ENCODE data around the gene GCSAM. TPM values are rescaled to one million over a fixed set of nuclear protein-coding genes. Genes with fewer than 3 reads are reported as not detected.

Gene GCSAM, protein sequence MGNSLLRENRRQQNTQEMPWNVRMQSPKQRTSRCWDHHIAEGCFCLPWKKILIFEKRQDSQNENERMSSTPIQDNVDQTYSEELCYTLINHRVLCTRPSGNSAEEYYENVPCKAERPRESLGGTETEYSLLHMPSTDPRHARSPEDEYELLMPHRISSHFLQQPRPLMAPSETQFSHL
- total RNA-seq (2021), result not detected in 2 replicates
- long read RNA-seq, result 0 reads

GRCh38 chr3:112132975-112133448, at the start of gene GCSAM:
TSS of gene GCSAM (minus strand) at chr3:112133248. CDS start at chr3:112133120, 128 bp downstream.
- H4K20me1 ChIP-seq (ENCODE audit: control insufficient read depth, insufficient read depth, insufficient read length), result no peaks in the 10 kb centered on the region
- no peaks in the 10 kb centered on the region for H3K23me2 ChIP-seq (ENCODE audit: insufficient read length, low read depth, low read length, poor library complexity, severe bottlenecking)
- Mint-ChIP-seq H3K4me3 (no peak within 1 kb of the TSS), H3K36me3 (ENCODE audit: insufficient read depth in 1 of 3, low read depth in 3 of 3) (no peaks in the 10 kb centered on the region; a peak in 1 of 7 replicates), H3K27ac (peak within 1 kb of the TSS in 1 of 3 experiments; percentile 7; a peak in 1 of 7 replicates), H3K4me1 (peaks cover 35 to 50% of the 10 kb centered on the region in 2 experiments), H3K27me3 (ENCODE audit: low read depth) (no peaks in the 10 kb centered on the region), H3K9me3 (no peaks in the 10 kb centered on the region)
- no peaks in the 10 kb centered on the region for H3K79me1 ChIP-seq (ENCODE audit: insufficient read depth, low read depth, low read length, poor library complexity, severe bottlenecking)
- H3K4ac ChIP-seq (ENCODE audit: low read depth, low read length), result no peak within 1 kb of the TSS
- H2BK20ac ChIP-seq (ENCODE audit: low read depth, low read length, poor library complexity, severe bottlenecking), result no peak within 1 kb of the TSS
- H3K4me1 ChIP-seq (ENCODE audit: insufficient read depth, low read length), result 0 out of 2 replicates have a peak, but pooled peaks cover 2% of the 10 kb centered on the region
- no peak within 1 kb of the TSS for H2BK12ac ChIP-seq (ENCODE audit: insufficient read length, low read depth, low read length)
- H2BK15ac ChIP-seq (ENCODE audit: low read depth, low read length), result no peak within 1 kb of the TSS
- H3K79me2 ChIP-seq (ENCODE audit: insufficient read depth, low read length), result no peaks in the 10 kb centered on the region
- H3K23ac ChIP-seq (ENCODE audit: insufficient read length, low read depth, low read length), result peak within 1 kb of the TSS; percentile 41
- no peak within 1 kb of the TSS for H4K91ac ChIP-seq (ENCODE audit: insufficient read length, low read depth, low read length)
- no peak for DNase-seq
- H2BK5ac ChIP-seq (ENCODE audit: insufficient read length, low read length), result no peak within 1 kb of the TSS
- no peak within 1 kb of the TSS for H3K27ac ChIP-seq (ENCODE audit: insufficient read length, low read depth, low read length)
- no peak within 1 kb of the TSS for H3K4me2 ChIP-seq (ENCODE audit: insufficient read depth, insufficient read length, low read length)
- H2AK5ac ChIP-seq (ENCODE audit: insufficient read length, low read length), result no peak within 1 kb of the TSS
- TF ChIP-seq, protein P1, sequence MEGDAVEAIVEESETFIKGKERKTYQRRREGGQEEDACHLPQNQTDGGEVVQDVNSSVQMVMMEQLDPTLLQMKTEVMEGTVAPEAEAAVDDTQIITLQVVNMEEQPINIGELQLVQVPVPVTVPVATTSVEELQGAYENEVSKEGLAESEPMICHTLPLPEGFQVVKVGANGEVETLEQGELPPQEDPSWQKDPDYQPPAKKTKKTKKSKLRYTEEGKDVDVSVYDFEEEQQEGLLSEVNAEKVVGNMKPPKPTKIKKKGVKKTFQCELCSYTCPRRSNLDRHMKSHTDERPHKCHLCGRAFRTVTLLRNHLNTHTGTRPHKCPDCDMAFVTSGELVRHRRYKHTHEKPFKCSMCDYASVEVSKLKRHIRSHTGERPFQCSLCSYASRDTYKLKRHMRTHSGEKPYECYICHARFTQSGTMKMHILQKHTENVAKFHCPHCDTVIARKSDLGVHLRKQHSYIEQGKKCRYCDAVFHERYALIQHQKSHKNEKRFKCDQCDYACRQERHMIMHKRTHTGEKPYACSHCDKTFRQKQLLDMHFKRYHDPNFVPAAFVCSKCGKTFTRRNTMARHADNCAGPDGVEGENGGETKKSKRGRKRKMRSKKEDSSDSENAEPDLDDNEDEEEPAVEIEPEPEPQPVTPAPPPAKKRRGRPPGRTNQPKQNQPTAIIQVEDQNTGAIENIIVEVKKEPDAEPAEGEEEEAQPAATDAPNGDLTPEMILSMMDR (conservative IDR thresholded peaks at IDR 0.05), result no peak
- no peak within 1 kb of the TSS for H3K9ac ChIP-seq (ENCODE audit: extremely low read depth, insufficient read length, low read length)
- H2BK120ac ChIP-seq (ENCODE audit: low read depth, low read length, poor library complexity, severe bottlenecking), result no peak within 1 kb of the TSS
- H4K5ac ChIP-seq (ENCODE audit: insufficient read length, low read depth, low read length), result no peak within 1 kb of the TSS
- no CpG with 5 or more reads among the region's 5 CpGs for WGBS (ENCODE audit: extremely low coverage, insufficient read length, low lambda C conversion rate)
- H3K14ac ChIP-seq (ENCODE audit: insufficient read depth, low read length), result no peak within 1 kb of the TSS; the same call in 1 of the 2 replicates
- H2AFZ ChIP-seq (ENCODE audit: low read length), result no peak within 1 kb of the TSS
- no peaks in the 10 kb centered on the region for H3K27me3 ChIP-seq (ENCODE audit: insufficient read depth, low read length)
- no peaks in the 10 kb centered on the region for H3K9me3 ChIP-seq (ENCODE audit: control insufficient read depth, low read depth, low read length)
- no peak within 1 kb of the TSS for H3T11ph ChIP-seq (ENCODE audit: low read length)
- peak within 1 kb of the TSS; percentile 29 for H3K18ac ChIP-seq (ENCODE audit: insufficient read length, low read depth, low read length)
- no peak within 1 kb of the TSS for H3K56ac ChIP-seq (ENCODE audit: insufficient read length, low read depth, low read length)
- no peak within 1 kb of the TSS for H4K8ac ChIP-seq (replicated peaks; ENCODE audit: insufficient read length, low read depth, low read length)
